ENCODE measurements around the gene KCNQ4. TPM values are rescaled to one million over a fixed set of nuclear protein-coding genes. Genes with fewer than 3 reads are reported as not detected.

KCNQ4 gene
- total RNA-seq, 3 donors from 2014 or later (not counting 1 experiment from before 2014, with no cell fraction given), result 0.14 to 0.45 (median 0.35) TPM

DNA sequence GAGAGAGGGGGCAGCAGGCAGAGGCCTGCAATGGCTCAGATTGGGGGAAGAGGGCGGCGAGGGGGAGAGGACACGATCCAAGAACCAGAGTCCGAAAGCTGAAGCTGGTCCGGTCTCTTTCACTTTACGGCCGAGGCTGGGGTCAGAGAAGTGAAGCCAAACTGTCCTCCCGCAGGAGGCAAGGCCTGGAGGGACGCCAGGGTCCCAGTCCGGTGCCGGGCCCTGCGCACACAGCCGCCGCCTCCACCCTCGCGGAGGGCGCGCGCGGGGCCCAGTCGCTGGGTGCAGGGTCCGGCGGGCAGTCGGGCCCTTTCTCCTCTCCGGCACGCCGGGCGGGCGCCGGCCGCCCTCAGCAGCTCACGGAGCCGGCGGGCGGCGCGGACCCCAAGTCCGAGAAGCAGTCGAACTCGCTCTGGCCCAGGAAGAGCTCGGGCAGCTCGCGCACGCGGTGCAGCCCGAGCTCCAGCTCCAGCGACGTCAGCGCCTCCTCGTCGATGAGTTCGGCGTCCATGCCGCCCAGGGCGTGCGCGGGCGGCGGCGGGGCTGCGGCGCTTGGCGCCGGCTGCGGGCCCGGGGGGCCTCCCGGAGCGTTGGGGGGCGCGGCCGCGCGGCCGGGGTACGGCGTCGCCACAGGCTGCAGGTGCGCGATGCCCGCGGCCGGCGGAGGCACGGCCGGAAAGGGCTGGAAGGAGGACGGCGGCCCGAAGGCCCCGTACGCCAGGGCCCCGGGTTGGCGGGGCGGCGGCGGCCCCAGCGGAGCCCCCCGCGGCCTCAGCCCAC lies 77.8 kb downstream of the KCNQ4 start:
- intact Hi-C loops (cut with micrococcal nuclease), result loop anchor here (1.0 kb wide), 2 partner anchors 59 to 196 kb away; partner anchors contain the start of gene RIMS3
- H3K9me3 ChIP-seq (ENCODE audit: control insufficient read depth, insufficient read depth, low read length), result no peaks in the 10 kb centered on the region
- Mint-ChIP-seq H3K4me1 (peaks cover 7 to 14% of the 10 kb centered on the region in 2 donors), H3K27me3 (ENCODE audit: low read depth in 2 of 2) (peaks cover 23 to 24% of the 10 kb centered on the region in 2 donors), H3K27ac (peak overlapping the region in 1 of 2 donors; percentile 87), H3K4me3 (peak overlapping the region; percentile 87), H3K36me3 (no peaks in the 10 kb centered on the region), H3K9me3 (no peaks in the 10 kb centered on the region)
- H3K36me3 ChIP-seq (ENCODE audit: control insufficient read depth, insufficient read depth, low read length), result no peaks in the 10 kb centered on the region
- WGBS (ENCODE audit: insufficient coverage), result 3% methylated on average over 98 of the region's 98 CpGs
- DNase-seq (peak; percentile 32 to 69), ATAC-seq (peak in 1 of 3 donors; percentile 20)
- no peaks in the 10 kb centered on the region for H3K27me3 ChIP-seq (ENCODE audit: control insufficient read depth, insufficient read depth, low read length)
- H3K27ac ChIP-seq (ENCODE audit: low read length), result no peak overlapping the region
- H3K4me3 ChIP-seq (ENCODE audit: low read length), result no peak overlapping the region
- TF ChIP-seq, protein P1, sequence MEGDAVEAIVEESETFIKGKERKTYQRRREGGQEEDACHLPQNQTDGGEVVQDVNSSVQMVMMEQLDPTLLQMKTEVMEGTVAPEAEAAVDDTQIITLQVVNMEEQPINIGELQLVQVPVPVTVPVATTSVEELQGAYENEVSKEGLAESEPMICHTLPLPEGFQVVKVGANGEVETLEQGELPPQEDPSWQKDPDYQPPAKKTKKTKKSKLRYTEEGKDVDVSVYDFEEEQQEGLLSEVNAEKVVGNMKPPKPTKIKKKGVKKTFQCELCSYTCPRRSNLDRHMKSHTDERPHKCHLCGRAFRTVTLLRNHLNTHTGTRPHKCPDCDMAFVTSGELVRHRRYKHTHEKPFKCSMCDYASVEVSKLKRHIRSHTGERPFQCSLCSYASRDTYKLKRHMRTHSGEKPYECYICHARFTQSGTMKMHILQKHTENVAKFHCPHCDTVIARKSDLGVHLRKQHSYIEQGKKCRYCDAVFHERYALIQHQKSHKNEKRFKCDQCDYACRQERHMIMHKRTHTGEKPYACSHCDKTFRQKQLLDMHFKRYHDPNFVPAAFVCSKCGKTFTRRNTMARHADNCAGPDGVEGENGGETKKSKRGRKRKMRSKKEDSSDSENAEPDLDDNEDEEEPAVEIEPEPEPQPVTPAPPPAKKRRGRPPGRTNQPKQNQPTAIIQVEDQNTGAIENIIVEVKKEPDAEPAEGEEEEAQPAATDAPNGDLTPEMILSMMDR (IDR thresholded peaks at IDR 0.05), result no peak
- peaks cover 15% of the 10 kb centered on the region for H3K4me1 ChIP-seq (ENCODE audit: control insufficient read depth, insufficient read depth, low read length)

DNA sequence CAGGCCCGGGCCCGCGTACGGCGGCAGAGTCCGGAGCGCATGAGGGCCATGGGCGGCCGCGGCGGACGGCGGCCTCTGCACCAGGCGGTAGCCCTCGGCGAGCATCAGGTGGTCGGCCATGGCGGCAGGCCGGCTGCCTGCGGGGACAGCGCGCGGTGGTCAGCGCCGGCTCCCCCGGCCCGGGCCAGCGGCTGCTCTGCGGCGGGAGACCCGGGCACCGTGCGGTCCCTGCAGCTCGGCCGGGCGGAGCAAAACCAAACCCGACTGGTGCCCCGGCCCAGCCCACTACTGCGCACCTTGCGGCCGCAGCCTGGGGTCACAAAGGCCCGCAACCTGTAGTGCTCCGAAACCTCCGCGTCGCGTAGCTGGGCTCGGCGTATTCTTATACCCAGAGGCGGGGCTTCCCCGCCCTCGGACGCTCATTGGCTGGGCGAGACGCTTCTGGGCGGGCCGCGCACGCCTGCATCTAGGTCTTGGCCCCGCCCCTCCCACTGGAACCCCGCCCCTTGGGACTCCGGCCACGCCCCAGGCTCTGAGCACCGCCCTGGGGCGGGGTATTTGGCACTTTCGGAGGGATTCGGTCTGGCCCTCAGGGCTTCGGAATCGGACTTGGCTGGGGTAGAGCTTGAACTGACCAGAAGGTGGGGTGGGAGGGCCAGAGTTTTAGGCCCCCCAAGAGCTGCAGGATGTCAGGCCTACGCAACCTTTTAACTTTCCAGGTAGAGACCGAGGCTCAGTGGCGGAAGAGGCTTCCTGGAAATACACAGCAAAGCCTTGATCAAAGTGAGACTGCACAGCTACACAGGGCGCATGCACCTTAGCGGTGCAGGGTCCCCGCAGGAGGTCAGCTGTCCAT lies 78.6 kb downstream of the KCNQ4 start, which contains the start of gene CITED4:
Gene CITED4, minus strand, starts transcription at position 356 of the 856 bp plus-strand sequence. Its CDS starts 236 bp downstream, at position 120.
- Mint-ChIP-seq H3K4me3 (peak within 1 kb of the TSS; percentile 89), H3K4me1 (peaks cover 7 to 14% of the 10 kb centered on the region in 2 donors), H3K36me3 (no peaks in the 10 kb centered on the region), H3K27ac (peak within 1 kb of the TSS; percentile 72 to 89), H3K9me3 (no peaks in the 10 kb centered on the region), H3K27me3 (ENCODE audit: low read depth in 2 of 2) (peaks cover 23 to 24% of the 10 kb centered on the region in 2 donors)
- ATAC-seq (peak; percentile 97 to 99 (median 98)), DNase-seq (peak; percentile 95 to 97)
- peak within 1 kb of the TSS; percentile 62 for H3K27ac ChIP-seq (ENCODE audit: low read length)
- no peaks in the 10 kb centered on the region for H3K36me3 ChIP-seq (ENCODE audit: control insufficient read depth, insufficient read depth, low read length)
- WGBS (ENCODE audit: insufficient coverage), result 1% methylated on average over 75 of the region's 75 CpGs
- TF ChIP-seq, protein P1 (IDR thresholded peaks at IDR 0.05), result no peak
- H3K9me3 ChIP-seq (ENCODE audit: control insufficient read depth, insufficient read depth, low read length), result no peaks in the 10 kb centered on the region
- intact Hi-C loops (cut with micrococcal nuclease), result loop anchor here (1.0 kb wide), 2 partner anchors 60 to 197 kb away; partner anchors contain the start of gene RIMS3
- peaks cover 15% of the 10 kb centered on the region for H3K4me1 ChIP-seq (ENCODE audit: control insufficient read depth, insufficient read depth, low read length)
- H3K4me3 ChIP-seq (ENCODE audit: low read length), result peak within 1 kb of the TSS; percentile 55
- no peaks in the 10 kb centered on the region for H3K27me3 ChIP-seq (ENCODE audit: control insufficient read depth, insufficient read depth, low read length)

DNA sequence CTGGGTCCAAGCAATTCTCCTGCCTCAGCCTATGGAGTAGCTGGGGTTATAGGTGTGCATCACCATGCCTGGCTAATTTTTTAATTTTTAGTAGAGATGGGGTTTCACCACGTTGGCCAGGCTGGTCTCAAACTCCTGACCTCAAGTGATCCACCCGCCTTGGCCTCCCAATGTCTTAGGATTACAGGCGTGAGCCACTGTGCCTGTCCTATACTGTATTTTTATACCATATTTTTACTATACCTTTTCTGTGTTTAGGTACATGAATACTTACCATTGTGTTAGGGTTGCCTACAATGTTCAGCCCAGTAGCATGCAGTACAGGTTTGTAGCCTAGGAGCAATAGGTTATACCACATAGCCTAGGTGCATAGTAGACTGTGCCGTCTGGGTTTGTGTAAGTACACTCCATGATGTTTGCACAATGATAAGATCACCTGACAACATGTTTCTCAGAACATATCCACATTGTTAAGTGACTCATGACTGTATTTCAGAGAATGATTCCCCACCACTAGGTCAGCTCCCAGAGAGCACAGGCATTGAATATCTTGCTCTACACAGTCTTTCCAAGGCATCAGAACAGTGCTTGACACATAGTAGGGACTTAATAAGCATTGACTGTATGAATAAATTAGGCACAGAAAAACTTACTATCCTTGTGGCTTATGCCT lies 84.6 kb downstream of the KCNQ4 start:
- Histone ChIP-seq H3K4me3 (ENCODE audit: low read length) (no peak overlapping the region), H3K27me3 (ENCODE audit: control insufficient read depth, insufficient read depth, low read length) (no peaks in the 10 kb centered on the region), H3K9me3 (ENCODE audit: control insufficient read depth, insufficient read depth, low read length) (no peaks in the 10 kb centered on the region), H3K4me1 (ENCODE audit: control insufficient read depth, insufficient read depth, low read length) (no peaks in the 10 kb centered on the region), H3K27ac (ENCODE audit: low read length) (no peak overlapping the region), H3K36me3 (ENCODE audit: control insufficient read depth, insufficient read depth, low read length) (no peaks in the 10 kb centered on the region)
- TF ChIP-seq, protein P1 (IDR thresholded peaks at IDR 0.05), result no peak
- intact Hi-C loops (cut with micrococcal nuclease), result no loop called here
- no peak overlapping the region for H3K4me3 Mint-ChIP-seq
- H3K27ac Mint-ChIP-seq, result no peak overlapping the region
- H3K36me3 Mint-ChIP-seq, result no peaks in the 10 kb centered on the region
- no peak for DNase-seq
- peaks cover 0 to 3% of the 10 kb centered on the region in 2 donors for H3K27me3 Mint-ChIP-seq (ENCODE audit: low read depth in 2 of 2)
- peaks cover 0 to under 1% of the 10 kb centered on the region in 2 donors for H3K4me1 Mint-ChIP-seq
- ATAC-seq, result no peak
- 95% methylated on average over 4 of the region's 4 CpGs for WGBS (ENCODE audit: insufficient coverage)
- H3K9me3 Mint-ChIP-seq, result no peaks in the 10 kb centered on the region

Data from natural killer cell (primary cell).